Spleen (tissue), 7 donors: ENCODE measurements around the gene ADAMTS12.

Experiments
- POLR2A ChIP-seq, 3 donors: fragments of 450-650 bp; IDR thresholded peaks; one replicate each; pipeline ENCODE4 v1.5.1; 2017; ENCODE audit warnings: antibody characterized with exemption in 3 of 3, mild to moderate bottlenecking in 1 of 3
- TF ChIP-seq, protein P1 (sequence below), 11 experiments: fragments of 200-600 bp in 7 of 11; fragments of 450-650 bp in 4 of 11; sonication (generic) in 4 of 11; IDR thresholded peaks in 8 of 11; conservative IDR thresholded peaks in 3 of 11; 1 replicate in 7 of 11; 2 replicates in 4 of 11; pipeline versions ENCODE4 v1.4.0 to v1.8.0; 2016 to 2021; ENCODE audit warnings: antibody characterized with exemption in 11 of 11, inconsistent platforms in 4 of 11, mild to moderate bottlenecking in 1 of 11
- donor health status: DM: no; HTN: no; CAD: no; lungs with moderate emphysema.
- donor health status: DM: no; HTN: no; CAD: no.
- donor health status: DM: no; HTN: no; CAD: no.

DNA sequence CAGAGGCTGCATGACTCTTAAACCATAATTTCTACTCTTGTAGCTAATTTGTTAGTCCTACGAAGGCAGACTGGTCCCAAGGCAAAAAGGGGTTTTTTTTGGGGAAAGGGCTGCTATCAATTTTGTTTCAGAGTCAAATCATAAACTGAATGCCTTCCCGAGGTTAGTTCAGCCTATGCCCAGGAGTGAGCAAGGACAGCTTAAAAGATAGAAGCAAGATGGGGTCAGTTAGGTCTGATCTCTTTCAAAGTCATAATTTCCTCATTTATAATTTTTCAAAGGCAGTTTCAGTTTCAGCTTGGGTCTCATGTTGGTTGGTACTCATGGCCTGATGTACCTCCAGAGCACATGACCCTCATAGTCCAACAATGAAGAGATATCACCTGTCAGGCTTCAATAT is 36.5 kb upstream of the ADAMTS12 start:
- no peak for TF ChIP-seq POLR2A (IDR thresholded peaks at IDR 0.05)
- TF ChIP-seq, protein P1, sequence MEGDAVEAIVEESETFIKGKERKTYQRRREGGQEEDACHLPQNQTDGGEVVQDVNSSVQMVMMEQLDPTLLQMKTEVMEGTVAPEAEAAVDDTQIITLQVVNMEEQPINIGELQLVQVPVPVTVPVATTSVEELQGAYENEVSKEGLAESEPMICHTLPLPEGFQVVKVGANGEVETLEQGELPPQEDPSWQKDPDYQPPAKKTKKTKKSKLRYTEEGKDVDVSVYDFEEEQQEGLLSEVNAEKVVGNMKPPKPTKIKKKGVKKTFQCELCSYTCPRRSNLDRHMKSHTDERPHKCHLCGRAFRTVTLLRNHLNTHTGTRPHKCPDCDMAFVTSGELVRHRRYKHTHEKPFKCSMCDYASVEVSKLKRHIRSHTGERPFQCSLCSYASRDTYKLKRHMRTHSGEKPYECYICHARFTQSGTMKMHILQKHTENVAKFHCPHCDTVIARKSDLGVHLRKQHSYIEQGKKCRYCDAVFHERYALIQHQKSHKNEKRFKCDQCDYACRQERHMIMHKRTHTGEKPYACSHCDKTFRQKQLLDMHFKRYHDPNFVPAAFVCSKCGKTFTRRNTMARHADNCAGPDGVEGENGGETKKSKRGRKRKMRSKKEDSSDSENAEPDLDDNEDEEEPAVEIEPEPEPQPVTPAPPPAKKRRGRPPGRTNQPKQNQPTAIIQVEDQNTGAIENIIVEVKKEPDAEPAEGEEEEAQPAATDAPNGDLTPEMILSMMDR (IDR thresholded peaks at IDR 0.05 in 8 of 11, conservative IDR thresholded peaks at IDR 0.05 in 3 of 11): no peak
